K562 (cell line): Measurements from ENCODE around the gene TGM3. TPM values are rescaled to one million over a fixed set of nuclear protein-coding genes. Genes with fewer than 3 reads are reported as not detected.

Experiments
- ATAC-seq: fragments of 200-7000 bp; cut with Tn5 transposase; 3 replicates; pipeline ENCODE4 v1.9.1; 2020; ENCODE audit warnings: moderate library complexity
- BruUV-seq: library from RNA; stranded (reverse); fragments of 400-500 nt; replicated peaks from 2 replicates; lab custom pipeline; 2021; lab: Mats Ljungman, UMichigan
- CTCF ChIA-PET: fragments of 300-600 bp; formaldehyde crosslinking; extraction: SDS; loops from one replicate; lab custom pipeline; 2021; ENCODE audit warnings: low intra/inter-chr PET ratio; lab: Yijun Ruan, JAX
- POLR2A ChIA-PET: fragments of 300-600, 350-650 bp; sonication (Branson Sonifier 250); formaldehyde crosslinking; extraction: SDS; loops from one replicate; lab custom pipeline; 2021; ENCODE audit warnings: antibody characterized with exemption, inconsistent platforms; lab: Yijun Ruan, JAX
- DNase-seq, 4 experiments: peaks; one replicate each; pipeline versions ENCODE4 v3.0.0 to v3.0.0-alpha.2; 2011 to 2018; ENCODE audit warnings: low spot score in 3 of 4, mixed read lengths in 3 of 4; ENCODE audit errors: extremely low read depth in 1 of 4
- FAIRE-seq: peaks from 2 replicates; lab custom pipeline; 2011; peaks lifted over from hg19 to GRCh38; lab: Jason Lieb, UNC
- H2AFZ ChIP-seq: 2 replicates; pipeline ENCODE4 v1.6.0; 2011; ENCODE audit warnings: low read depth, low read length, control low read depth, inconsistent platforms
- H3K27ac ChIP-seq: fragments of 200-600 bp; 3 replicates; pipeline ENCODE4 v1.8.0; 2011; ENCODE audit warnings: low read depth, mild to moderate bottlenecking, control low read depth, inconsistent platforms, low read length, moderate library complexity, mixed read lengths; ENCODE audit errors: extremely low read depth
- H3K27me3 ChIP-seq, 2 experiments: fragments of 300-600 bp in 1 of 2; 2 replicates in 1 of 2; 3 replicates in 1 of 2; pipeline versions ENCODE4 v1.6.0 to v1.8.0; 2011; ENCODE audit warnings: inconsistent platforms in 2 of 2, low read length in 2 of 2, mild to moderate bottlenecking in 1 of 2, mixed read lengths in 1 of 2, moderate library complexity in 1 of 2; ENCODE audit not compliant: control insufficient read depth in 2 of 2, insufficient read depth in 2 of 2
- H3K36me3 ChIP-seq: fragments of 300-600 bp; 3 replicates; pipeline ENCODE4 v1.8.0; 2011; ENCODE audit warnings: mild to moderate bottlenecking, low read length, inconsistent platforms; ENCODE audit not compliant: control insufficient read depth, insufficient read depth
- H3K4me1 ChIP-seq, 2 experiments: fragments of 200-600 bp in 1 of 2; replicated peaks in 1 of 2; 2 replicates in 1 of 2; 3 replicates in 1 of 2; pipeline versions ENCODE4 v1.5.1 to v1.8.0; 2011; ENCODE audit warnings: inconsistent platforms in 2 of 2, low read length in 2 of 2, mild to moderate bottlenecking in 1 of 2, mixed read lengths in 1 of 2, moderate library complexity in 1 of 2; ENCODE audit not compliant: control insufficient read depth in 2 of 2, insufficient read depth in 2 of 2
- H3K4me2 ChIP-seq: 2 replicates; pipeline ENCODE4 v1.6.1; 2011; ENCODE audit warnings: low read length, control low read depth, inconsistent platforms, mixed read lengths; ENCODE audit not compliant: insufficient read depth
- H3K4me3 ChIP-seq: fragments of 200-600 bp; sonication (generic), shearing (Covaris generic); 2 replicates; pipeline ENCODE4 v1.5.1; 2016; ENCODE audit warnings: control low read depth, inconsistent platforms
- H3K79me2 ChIP-seq: fragments of 200-600 bp; 3 replicates; pipeline ENCODE4 v1.8.0; 2011; ENCODE audit warnings: low read length, inconsistent platforms; ENCODE audit not compliant: control insufficient read depth, insufficient read depth
- H3K9ac ChIP-seq, 2 experiments: 2 replicates each; pipeline versions ENCODE4 v1.6.0 to v1.6.1; 2011; ENCODE audit warnings: low read depth in 2 of 2, low read length in 2 of 2, control low read depth in 1 of 2, inconsistent platforms in 1 of 2, mild to moderate bottlenecking in 1 of 2, mixed read lengths in 1 of 2; ENCODE audit not compliant: insufficient read depth in 1 of 2
- H3K9me1 ChIP-seq: one replicate; pipeline ENCODE4 v1.6.0; 2011; ENCODE audit warnings: inconsistent platforms, mild to moderate bottlenecking, low read length, moderate library complexity; ENCODE audit not compliant: control insufficient read depth, insufficient read depth
- H3K9me3 ChIP-seq: replicated peaks from 2 replicates; pipeline ENCODE4 v1.5.1; 2011; ENCODE audit warnings: low read depth, low read length, inconsistent platforms; ENCODE audit not compliant: control insufficient read depth, insufficient read depth
- H4K20me1 ChIP-seq: replicated peaks from 2 replicates; pipeline ENCODE4 v1.6.1; 2011; ENCODE audit warnings: low read length, inconsistent platforms, mixed read lengths; ENCODE audit not compliant: control insufficient read depth, insufficient read depth
- BDP1 ChIP-seq: IDR thresholded peaks from 3 replicates; pipeline ENCODE4 v1.6.1; 2011; ENCODE audit not compliant: insufficient read length, insufficient read depth
- BHLHE40 ChIP-seq: IDR thresholded peaks from 2 replicates; pipeline ENCODE4 v1.6.1; 2011; ENCODE audit warnings: low read length, improper control_type of control experiment
- CEBPG ChIP-seq, 3 experiments: fragments of 200-800 bp in 1 of 3; sonication (Bioruptor generic) in 1 of 3; sonication (generic) in 1 of 3; formaldehyde crosslinking in 1 of 3; IDR thresholded peaks in 2 of 3; conservative IDR thresholded peaks in 1 of 3; 2 replicates each; pipeline versions ENCODE4 v1.6.1 to v1.8.0; 2016 to 2022; ENCODE audit warnings: missing compliant biosample characterization in 2 of 3, missing genetic modification characterization in 2 of 3, mild to moderate bottlenecking in 1 of 3, missing genetic modification reagents in 1 of 3
- FOXA1 ChIP-seq: fragments of 450-650 bp; IDR thresholded peaks from 2 replicates; pipeline ENCODE4 v1.6.1; 2016; ENCODE audit warnings: mild to moderate bottlenecking, borderline replicate concordance
- GATAD2B ChIP-seq: fragments of 450-650 bp; IDR thresholded peaks from 2 replicates; pipeline ENCODE4 v1.6.1; 2017; ENCODE audit warnings: mild to moderate bottlenecking, borderline replicate concordance
- HDAC2 ChIP-seq: fragments of 450-650 bp; IDR thresholded peaks from 2 replicates; pipeline ENCODE4 v1.6.1; 2016; ENCODE audit warnings: mild to moderate bottlenecking
- HNRNPH1 ChIP-seq: fragments of 200-400 bp; formaldehyde crosslinking; optimal IDR thresholded peaks from 2 replicates; pipeline ENCODE3; 2017; ENCODE audit warnings: low read depth, mild to moderate bottlenecking, low read length, moderate library complexity
- MCM2 ChIP-seq: fragments of 450-650 bp; IDR thresholded peaks from 2 replicates; pipeline ENCODE4 v1.6.1; 2017; ENCODE audit warnings: low read depth, mild to moderate bottlenecking
- PHB ChIP-seq: fragments of 250-450 bp; sonication (Bioruptor Pico); IDR thresholded peaks from 2 replicates; pipeline ENCODE4 v1.5.0; 2021
- PHF21A ChIP-seq: fragments of 450-650 bp; IDR thresholded peaks from 2 replicates; pipeline ENCODE4 v1.6.1; 2017; ENCODE audit warnings: low read depth, borderline replicate concordance
- RB1 ChIP-seq: fragments of 450-650 bp; IDR thresholded peaks from 2 replicates; pipeline ENCODE4 v1.6.1; 2017; ENCODE audit warnings: low read depth, mild to moderate bottlenecking
- TGIF2 ChIP-seq: sonication (generic); formaldehyde crosslinking; IDR thresholded peaks from 2 replicates; pipeline ENCODE4 v1.8.1; 2022; ENCODE audit warnings: mild to moderate bottlenecking, missing genetic modification reagents, moderate library complexity
- ZNF444 ChIP-seq: fragments of 250-450 bp; sonication (Bioruptor Pico); IDR thresholded peaks from 2 replicates; pipeline ENCODE4 v1.4.0; 2020; ENCODE audit warnings: mild to moderate bottlenecking, moderate library complexity
- ZNF584 ChIP-seq: fragments of 200-800 bp; sonication (Bioruptor generic); IDR thresholded peaks from 2 replicates; pipeline ENCODE4 v1.6.1; 2016; ENCODE audit warnings: low read depth, mild to moderate bottlenecking, missing genetic modification characterization, missing compliant biosample characterization
- ZNF780A ChIP-seq: fragments of 250-450 bp; sonication (Bioruptor Pico); IDR thresholded peaks from 2 replicates; pipeline ENCODE4 v1.5.0; 2021; ENCODE audit warnings: mild to moderate bottlenecking
- ZNF785 ChIP-seq: fragments of 250-450 bp; sonication (Bioruptor Pico); IDR thresholded peaks from 2 replicates; pipeline ENCODE4 v1.4.0; 2020; ENCODE audit warnings: mild to moderate bottlenecking
- WGBS: fragments of 100-300 bp; shearing (Covaris generic); methylation state at CpG from one replicate; pipeline ENCODE4 v1.1.6; 2016; ENCODE audit warnings: low coverage, mixed read lengths; ENCODE audit not compliant: insufficient coverage; ENCODE audit errors: missing lambda C conversion rate; 5-methylcytosine and 5-hydroxymethylcytosine counted together
- in situ Hi-C: fragments of 300-500 bp; cut with MboI; formaldehyde crosslinking; loops from 4 replicates; pipeline ENCODE4 v1.15.0; 2018; ENCODE audit warnings: inconsistent platforms, mixed read lengths
- intact Hi-C: fragments of 100-400 bp; cut with micrococcal nuclease; formaldehyde crosslinking; loops from 2 replicates; pipeline ENCODE4 v1.14.2; 2022
- polyA plus RNA-seq, 8 experiments: library from polyadenylated mRNA; depleted of rRNA in 4 of 8; stranded (reverse) in 5 of 8; unstranded in 3 of 8; fragments of >200 nt; fragmentation: Nextera tagmentation in 2 of 8; fragmentation: Illumina TruSeq in 1 of 8; extraction: Ambion mirVana in 2 of 8; extraction: Trizol in 1 of 8; gene quantifications; 2 replicates each; pipeline versions ENCODE4 v1.2.1 to v1.2.3, GENCODE V29; 2011 to 2014; ENCODE audit warnings: inconsistent platforms in 1 of 8, missing spikeins in 1 of 8
- total RNA-seq, 7 experiments: library from RNA; depleted of rRNA in 6 of 7; stranded (reverse); fragments of >200 nt in 6 of 7; fragmentation: Illumina TruSeq in 2 of 7; extraction: Trizol in 2 of 7; gene quantifications; 2 replicates each; pipeline versions ENCODE4 v1.2.1 to v1.2.3, GENCODE V29; 2011 to 2021; ENCODE audit warnings: low replicate concordance in 1 of 7
- TF ChIP-seq, protein P1 (sequence below), 2 experiments: fragments of 450-650 bp; IDR thresholded peaks; 2 replicates each; pipeline ENCODE4 v1.6.1; 2016; ENCODE audit warnings: mild to moderate bottlenecking in 2 of 2, borderline replicate concordance in 1 of 2, low read depth in 1 of 2, moderate library complexity in 1 of 2

Gene TGM3
- total and polyA plus RNA-seq, 9 of the 15 experiments (the other 6 are each of a cell fraction or from before 2014, with no cell fraction given) = not detected

DNA sequence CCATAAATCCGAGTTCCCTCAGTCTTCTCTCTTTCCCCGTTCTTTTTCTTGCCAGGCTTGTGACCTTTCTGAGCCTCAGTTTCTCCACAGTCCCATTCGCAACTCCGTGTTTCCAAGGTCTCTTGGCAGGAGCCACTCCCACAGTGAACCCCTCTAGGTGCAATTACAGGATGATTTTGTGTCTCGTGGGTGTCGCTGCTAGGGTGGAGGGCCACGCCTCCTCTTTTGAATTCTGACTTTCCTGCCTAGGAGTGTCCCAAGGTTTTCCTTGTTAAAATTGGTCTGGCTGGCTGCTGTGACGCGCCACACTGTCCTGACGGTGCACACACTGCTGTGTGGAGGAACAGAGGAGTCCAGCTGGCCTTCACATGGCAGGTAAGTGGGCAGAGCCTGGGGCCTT lies 84.8 kb downstream of the TGM3 start, which contains the start of gene TGM6:
Gene TGM6 (plus strand): TSS at position 301 of the 400 bp plus-strand sequence. CDS start 68 bp downstream, at position 369.
- H3K27ac ChIP-seq = no peak within 1 kb of the TSS
- intact Hi-C loops = no loop called here
- H3K9me1 ChIP-seq = no peaks in the 10 kb centered on the region
- H3K9me3 ChIP-seq = no peaks in the 10 kb centered on the region
- CTCF ChIA-PET = no interaction called here
- no TSS peak for BruUV-seq
- no peak for FAIRE-seq
- no peaks in the 10 kb centered on the region for H3K79me2 ChIP-seq
- no peak within 1 kb of the TSS for H3K4me2 ChIP-seq
- H3K4me1 ChIP-seq = no peaks in the 10 kb centered on the region
- H4K20me1 ChIP-seq = no peaks in the 10 kb centered on the region
- in situ Hi-C loops = no loop called here
- no peaks in the 10 kb centered on the region for H3K36me3 ChIP-seq
- WGBS = 0% methylated on average over 4 of the region's 10 CpGs
- H2AFZ ChIP-seq = no peak within 1 kb of the TSS
- no peak within 1 kb of the TSS for H3K4me3 ChIP-seq
- H3K9ac ChIP-seq = no peak within 1 kb of the TSS
- DNase-seq = no peak
- POLR2A ChIA-PET = no interaction called here
- peaks cover 0 to 25% of the 10 kb centered on the region in 2 experiments; a peak in 2 of 5 replicates for H3K27me3 ChIP-seq
- no peak for ATAC-seq
- no peak for TF ChIP-seq BDP1
- TF ChIP-seq GATAD2B = no peak
- no peak for TF ChIP-seq PHB (CRISPR knock-in tag)
- TF ChIP-seq HNRNPH1 = no peak
- no peak for TF ChIP-seq ZNF444 (CRISPR knock-in tag)
- TF ChIP-seq ZNF584 (CRISPR knock-in tag) = no peak
- TF ChIP-seq RB1 = no peak
- TF ChIP-seq CEBPG (CRISPR knock-in tag; IDR thresholded peaks at IDR 0.05) = no peak
- no peak for TF ChIP-seq CEBPG (tag; conservative IDR thresholded peaks at IDR 0.05 in 1 of 2, IDR thresholded peaks at IDR 0.05 in 1 of 2)
- TF ChIP-seq ZNF785 (CRISPR knock-in tag) = no peak
- TF ChIP-seq MCM2 = no peak
- TF ChIP-seq PHF21A = no peak
- no peak for TF ChIP-seq BHLHE40
- TF ChIP-seq, protein P1, sequence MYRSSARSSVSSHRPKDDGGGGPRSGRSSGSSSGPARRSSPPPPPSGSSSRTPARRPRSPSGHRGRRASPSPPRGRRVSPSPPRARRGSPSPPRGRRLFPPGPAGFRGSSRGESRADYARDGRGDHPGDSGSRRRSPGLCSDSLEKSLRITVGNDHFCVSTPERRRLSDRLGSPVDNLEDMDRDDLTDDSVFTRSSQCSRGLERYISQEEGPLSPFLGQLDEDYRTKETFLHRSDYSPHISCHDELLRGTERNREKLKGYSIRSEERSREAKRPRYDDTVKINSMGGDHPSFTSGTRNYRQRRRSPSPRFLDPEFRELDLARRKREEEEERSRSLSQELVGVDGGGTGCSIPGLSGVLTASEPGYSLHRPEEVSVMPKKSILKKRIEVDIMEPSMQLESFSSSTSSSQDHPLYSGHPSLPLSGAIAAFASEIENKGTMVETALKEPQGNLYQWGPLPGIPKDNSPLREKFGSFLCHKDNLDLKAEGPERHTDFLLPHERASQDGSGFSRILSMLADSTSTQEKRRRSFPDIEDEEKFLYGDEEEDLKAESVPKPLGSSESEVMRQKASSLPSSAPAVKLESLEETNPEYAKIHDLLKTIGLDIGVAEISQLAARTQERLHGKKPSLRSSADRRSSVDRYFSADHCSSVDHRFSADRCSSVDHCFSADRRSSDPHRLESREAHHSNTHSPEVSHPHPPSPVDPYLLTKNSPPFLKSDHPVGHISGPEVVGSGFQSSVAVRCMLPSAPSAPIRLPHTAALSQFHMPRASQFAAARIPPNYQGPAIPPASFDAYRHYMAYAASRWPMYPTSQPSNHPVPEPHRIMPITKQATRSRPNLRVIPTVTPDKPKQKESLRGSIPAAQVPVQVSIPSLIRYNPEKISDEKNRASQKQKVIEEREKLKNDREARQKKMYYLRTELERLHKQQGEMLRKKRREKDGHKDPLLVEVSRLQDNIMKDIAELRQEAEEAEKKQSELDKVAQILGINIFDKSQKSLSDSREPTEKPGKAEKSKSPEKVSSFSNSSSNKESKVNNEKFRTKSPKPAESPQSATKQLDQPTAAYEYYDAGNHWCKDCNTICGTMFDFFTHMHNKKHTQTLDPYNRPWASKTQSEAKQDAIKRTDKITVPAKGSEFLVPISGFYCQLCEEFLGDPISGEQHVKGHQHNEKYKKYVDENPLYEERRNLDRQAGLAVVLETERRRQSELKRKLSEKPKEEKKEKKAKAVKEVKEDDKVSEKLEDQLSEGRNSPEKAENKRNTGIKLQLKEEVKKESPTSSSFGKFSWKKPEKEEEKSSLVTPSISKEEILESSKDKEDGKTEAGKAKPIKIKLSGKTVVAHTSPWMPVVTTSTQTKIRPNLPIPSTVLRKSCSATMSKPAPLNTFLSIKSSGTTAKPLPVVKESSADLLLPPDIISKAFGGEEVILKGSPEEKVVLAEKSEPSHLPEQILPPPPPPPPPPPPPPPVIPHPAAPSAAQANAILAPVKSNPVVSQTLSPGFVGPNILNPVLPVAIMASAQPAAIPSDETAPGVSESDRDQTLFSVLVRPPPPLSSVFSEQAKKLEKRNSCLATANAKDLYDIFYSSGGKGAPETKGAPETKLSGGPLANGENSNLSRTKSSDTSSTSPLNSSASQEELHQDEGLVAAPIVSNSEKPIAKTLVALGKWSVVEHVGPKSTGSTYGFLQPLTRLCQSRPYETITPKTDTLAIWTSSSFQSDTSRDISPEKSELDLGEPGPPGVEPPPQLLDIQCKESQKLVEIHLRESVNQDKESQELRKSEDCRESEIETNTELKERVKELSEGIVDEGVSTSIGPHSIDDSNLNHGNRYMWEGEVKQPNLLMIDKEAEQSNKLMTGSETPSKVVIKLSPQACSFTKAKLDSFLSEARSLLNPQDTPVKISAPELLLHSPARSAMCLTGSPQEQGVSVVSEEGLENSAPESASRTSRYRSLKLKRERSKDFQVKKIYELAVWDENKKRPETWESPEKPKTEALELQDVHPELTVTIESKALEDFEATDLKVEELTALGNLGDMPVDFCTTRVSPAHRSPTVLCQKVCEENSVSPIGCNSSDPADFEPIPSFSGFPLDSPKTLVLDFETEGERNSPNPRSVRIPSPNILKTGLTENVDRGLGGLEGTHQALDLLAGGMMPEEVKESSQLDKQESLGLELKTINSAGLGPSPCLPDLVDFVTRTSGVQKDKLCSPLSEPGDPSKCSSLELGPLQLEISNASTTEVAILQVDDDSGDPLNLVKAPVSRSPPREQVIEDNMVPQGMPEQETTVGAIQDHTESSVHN (IDR thresholded peaks at IDR 0.05; ENCODE audit: borderline replicate concordance in 1 of 2, low read depth in 1 of 2) = no peak
- TF ChIP-seq ZNF780A (CRISPR knock-in tag) = no peak
- no peak for TF ChIP-seq HDAC2
- TF ChIP-seq FOXA1 = no peak
- no peak for TF ChIP-seq TGIF2 (CRISPR knock-in tag)
